ENCODE measurements around the gene CARD16. TPM values are rescaled to one million over a fixed set of nuclear protein-coding genes. Genes with fewer than 3 reads are reported as not detected.

CARD16 gene
- total and polyA plus RNA-seq, 2 experiments from 2014 or later, result 11.9 to 19.6 TPM

DNA sequence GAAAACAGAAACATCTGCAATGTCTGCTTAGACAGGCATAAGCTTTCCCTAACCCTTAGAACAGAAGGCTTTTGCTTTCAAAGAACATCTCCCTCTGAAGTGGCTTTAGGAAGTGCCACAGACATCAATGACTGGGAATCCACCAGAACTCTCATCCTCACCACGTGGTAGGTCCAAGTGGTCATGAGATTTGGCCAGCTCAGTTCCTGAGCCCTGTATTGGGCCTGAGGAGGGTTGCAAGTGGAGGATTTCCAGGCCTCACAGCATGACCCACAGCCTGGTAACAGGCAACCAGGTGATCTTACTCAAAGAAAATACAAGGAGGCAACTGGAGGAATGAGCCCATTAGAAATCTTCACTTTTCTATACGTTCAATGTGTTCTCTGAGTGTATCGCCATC lies 11.8 kb downstream of the CARD16 start:
- no peak overlapping the region for H3K27ac ChIP-seq
- H3K4me2 ChIP-seq, result no peak overlapping the region
- DNase-seq (ENCODE audit: low spot score), result no peak
- WGBS (ENCODE audit: low lambda C conversion rate, missing lambda C conversion rate), result 95% methylated on average over 3 of the region's 3 CpGs
- no peaks in the 10 kb centered on the region for H3K79me2 ChIP-seq
- TF ChIP-seq CTCF (IDR thresholded peaks at IDR 0.05; ENCODE audit: poor library complexity) (no peak), EZH2phosphoT487 (IDR thresholded peaks at IDR 0.05; ENCODE audit: low read depth, severe bottlenecking, unreplicated experiment) (no peak), EZH2 (IDR thresholded peaks at IDR 0.05; ENCODE audit: borderline replicate concordance) (no peak)
- no peaks in the 10 kb centered on the region for H3K9me3 ChIP-seq (ENCODE audit: low read depth)
- no peaks in the 10 kb centered on the region for H4K20me1 ChIP-seq (ENCODE audit: insufficient read depth, poor library complexity, severe bottlenecking)
- no peak overlapping the region for H3K4me3 ChIP-seq
- no peaks in the 10 kb centered on the region for H3K27me3 ChIP-seq
- H3K36me3 ChIP-seq (replicated peaks; ENCODE audit: insufficient read depth, low read depth), result no peaks in the 10 kb centered on the region
- H3K9me2 ChIP-seq (replicated peaks; ENCODE audit: insufficient read depth), result no peaks in the 10 kb centered on the region
- H2AFZ ChIP-seq, result no peak overlapping the region
- H3K4me1 ChIP-seq (ENCODE audit: insufficient read depth), result no peaks in the 10 kb centered on the region

DNA sequence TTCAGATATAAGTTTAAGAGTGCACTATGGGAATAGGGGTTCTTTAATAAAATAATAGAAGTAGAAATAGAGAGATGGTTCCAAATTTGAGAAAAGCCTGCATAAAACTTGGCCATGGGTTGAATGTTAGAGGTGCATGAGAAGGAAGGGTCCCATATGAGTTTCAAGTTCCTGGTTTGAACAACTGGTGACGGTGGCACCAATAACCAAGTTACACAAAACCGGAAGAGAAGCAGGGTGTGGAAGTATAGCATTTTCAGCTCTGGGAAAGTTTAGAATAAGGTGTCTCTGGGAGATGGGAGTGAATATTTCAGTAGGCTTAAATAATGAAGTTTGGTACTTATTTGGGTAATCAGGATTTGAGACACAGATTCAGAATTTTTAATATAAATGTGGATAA lies 12.6 kb downstream of the CARD16 start:
- H3K4me1 ChIP-seq (ENCODE audit: insufficient read depth), result no peaks in the 10 kb centered on the region
- H3K4me3 ChIP-seq, result no peak overlapping the region

GRCh38 chr11:105027678-105028077 lies 17.5 kb downstream of the CARD16 start:
- Histone ChIP-seq H3K27me3 (no peaks in the 10 kb centered on the region), H3K36me3 (replicated peaks; ENCODE audit: insufficient read depth, low read depth) (no peaks in the 10 kb centered on the region), H3K9me2 (replicated peaks; ENCODE audit: insufficient read depth) (no peaks in the 10 kb centered on the region), H3K4me2 (no peak overlapping the region), H4K20me1 (ENCODE audit: insufficient read depth, poor library complexity, severe bottlenecking) (no peaks in the 10 kb centered on the region), H3K79me2 (no peaks in the 10 kb centered on the region), H3K4me3 (no peak overlapping the region), H3K4me1 (ENCODE audit: insufficient read depth) (peaks cover 1% of the 10 kb centered on the region), H3K9me3 (ENCODE audit: low read depth) (no peaks in the 10 kb centered on the region), H2AFZ (no peak overlapping the region), H3K27ac (no peak overlapping the region)
- DNase-seq (ENCODE audit: low spot score), result no peak
- TF ChIP-seq EZH2phosphoT487 (IDR thresholded peaks at IDR 0.05; ENCODE audit: low read depth, severe bottlenecking, unreplicated experiment) (no peak), CTCF (IDR thresholded peaks at IDR 0.05; ENCODE audit: poor library complexity) (no peak), EZH2 (IDR thresholded peaks at IDR 0.05; ENCODE audit: borderline replicate concordance) (no peak)
- 47% methylated on average over 3 of the region's 3 CpGs for WGBS (ENCODE audit: low lambda C conversion rate, missing lambda C conversion rate)

More for the DNA sequence above, 12.6 kb downstream of the CARD16 start:
- 93% methylated on average over 2 of the region's 2 CpGs for WGBS (ENCODE audit: low lambda C conversion rate, missing lambda C conversion rate)
- no peaks in the 10 kb centered on the region for H3K79me2 ChIP-seq
- H3K36me3 ChIP-seq (replicated peaks; ENCODE audit: insufficient read depth, low read depth), result no peaks in the 10 kb centered on the region
- no peak for DNase-seq (ENCODE audit: low spot score)
- H3K4me2 ChIP-seq, result no peak overlapping the region
- H2AFZ ChIP-seq, result no peak overlapping the region
- no peaks in the 10 kb centered on the region for H4K20me1 ChIP-seq (ENCODE audit: insufficient read depth, poor library complexity, severe bottlenecking)
- H3K9me2 ChIP-seq (replicated peaks; ENCODE audit: insufficient read depth), result no peaks in the 10 kb centered on the region
- H3K27ac ChIP-seq, result no peak overlapping the region
- no peaks in the 10 kb centered on the region for H3K9me3 ChIP-seq (ENCODE audit: low read depth)
- TF ChIP-seq CTCF (IDR thresholded peaks at IDR 0.05; ENCODE audit: poor library complexity), result no peak
- no peak for TF ChIP-seq EZH2phosphoT487 (IDR thresholded peaks at IDR 0.05; ENCODE audit: low read depth, severe bottlenecking, unreplicated experiment)
- TF ChIP-seq EZH2 (IDR thresholded peaks at IDR 0.05; ENCODE audit: borderline replicate concordance), result no peak
- no peaks in the 10 kb centered on the region for H3K27me3 ChIP-seq

GRCh38 chr11:105024394-105024793 lies 20.7 kb downstream of the CARD16 start:
- Histone ChIP-seq H2AFZ (no peak overlapping the region), H3K4me1 (ENCODE audit: insufficient read depth) (peaks cover 3% of the 10 kb centered on the region), H3K27ac (peak overlapping the region; percentile 77), H3K27me3 (no peaks in the 10 kb centered on the region), H3K4me3 (no peak overlapping the region), H3K36me3 (replicated peaks; ENCODE audit: insufficient read depth, low read depth) (no peaks in the 10 kb centered on the region), H3K9me2 (replicated peaks; ENCODE audit: insufficient read depth) (no peaks in the 10 kb centered on the region), H3K4me2 (no peak overlapping the region), H3K79me2 (no peaks in the 10 kb centered on the region), H4K20me1 (ENCODE audit: insufficient read depth, poor library complexity, severe bottlenecking) (no peaks in the 10 kb centered on the region), H3K9me3 (ENCODE audit: low read depth) (no peaks in the 10 kb centered on the region)
- TF ChIP-seq EZH2 (IDR thresholded peaks at IDR 0.05; ENCODE audit: borderline replicate concordance), result no peak
- no peak for TF ChIP-seq CTCF (IDR thresholded peaks at IDR 0.05; ENCODE audit: poor library complexity)
- no peak for TF ChIP-seq EZH2phosphoT487 (IDR thresholded peaks at IDR 0.05; ENCODE audit: low read depth, severe bottlenecking, unreplicated experiment)
- 27% methylated on average over 1 of the region's 1 CpG for WGBS (ENCODE audit: low lambda C conversion rate, missing lambda C conversion rate)
- no peak for DNase-seq (ENCODE audit: low spot score)

Measured in hepatocyte (in vitro differentiated cells).